Activated B cell treated with CpG ODN at 0.5 μM for 24 hours (primary cell): ENCODE results near the gene HK3. TPM values are rescaled to one million over a fixed set of nuclear protein-coding genes. Genes with fewer than 3 reads are reported as not detected.

ENCODE experiments used
- ATAC-seq: fragments of 200-7000 bp; cut with Tn5 transposase; one replicate; pipeline ENCODE4 v1.10.0; 2021; ENCODE audit warnings: low read depth, mild to moderate bottlenecking, moderate library complexity
- CTCF ChIA-PET: fragments of 350-600 bp; sonication (Branson Sonifier 250); formaldehyde crosslinking; loops from one replicate; lab custom pipeline; 2021; ENCODE audit warnings: antibody characterized with exemption; lab: Charles Lee
- POLR2A ChIA-PET: fragments of 350-600 bp; sonication (Branson Sonifier 250); formaldehyde crosslinking; loops from one replicate; lab custom pipeline; 2021; ENCODE audit warnings: antibody characterized with exemption; lab: Charles Lee
- DNase-seq: peaks from one replicate; pipeline ENCODE4 v3.0.0; 2022
- H3K27ac Mint-ChIP-seq: one replicate; pipeline ENCODE4 v1.8.0; 2020; ENCODE audit warnings: mixed read lengths
- H3K27me3 Mint-ChIP-seq: one replicate; pipeline ENCODE4 v1.8.0; 2021; ENCODE audit warnings: mixed read lengths
- H3K36me3 Mint-ChIP-seq: one replicate; pipeline ENCODE4 v1.8.0; 2021; ENCODE audit warnings: low read depth, mixed read lengths
- H3K4me1 Mint-ChIP-seq: one replicate; pipeline ENCODE4 v1.8.0; 2021; ENCODE audit warnings: mixed read lengths
- H3K4me3 Mint-ChIP-seq: one replicate; pipeline ENCODE4 v1.8.0; 2020; ENCODE audit warnings: mild to moderate bottlenecking, mixed read lengths
- H3K9me3 Mint-ChIP-seq: one replicate; pipeline ENCODE4 v1.8.0; 2020; ENCODE audit warnings: mixed read lengths
- CTCF ChIP-seq: fragments of 200-600 bp; IDR thresholded peaks from one replicate; pipeline ENCODE4 v1.8.0; 2022; ENCODE audit warnings: antibody characterized with exemption, mild to moderate bottlenecking
- intact Hi-C: fragments of 100-400 bp; cut with micrococcal nuclease; formaldehyde crosslinking; loops from one replicate; pipeline ENCODE4 v1.15.1; 2024
- total RNA-seq: library from RNA; stranded (reverse); gene quantifications from 2 replicates; pipeline ENCODE4 v1.2.3, GENCODE V29; 2022

HK3 gene
- total RNA-seq, 1 donor from 2014 or later, result 0.55 TPM

GRCh38 chr5:176868731-176869130 lies 30.4 kb downstream of the HK3 start:
- Mint-ChIP-seq H3K4me1 (peaks cover 6% of the 10 kb centered on the region), H3K27ac (no peak overlapping the region), H3K9me3 (no peaks in the 10 kb centered on the region), H3K4me3 (no peak overlapping the region), H3K36me3 (no peaks in the 10 kb centered on the region), H3K27me3 (peaks cover 22% of the 10 kb centered on the region)
- DNase-seq (no peak), ATAC-seq (no peak)
- TF ChIP-seq CTCF, result no peak
- POLR2A ChIA-PET, result no interaction called here
- intact Hi-C loops, result no loop called here
- CTCF ChIA-PET, result no interaction called here

- no peaks in the 10 kb centered on the region for H3K36me3 Mint-ChIP-seq
- no peak for TF ChIP-seq CTCF
- intact Hi-C loops, result no loop called here
- H3K27me3 Mint-ChIP-seq, result peaks cover 24% of the 10 kb centered on the region
- CTCF ChIA-PET, result no interaction called here
- H3K9me3 Mint-ChIP-seq, result no peaks in the 10 kb centered on the region
- no peak for DNase-seq
- H3K4me3 Mint-ChIP-seq, result no peak overlapping the region
- POLR2A ChIA-PET, result no interaction called here
- no peak overlapping the region for H3K27ac Mint-ChIP-seq
- no peak for ATAC-seq
- peaks cover 4% of the 10 kb centered on the region for H3K4me1 Mint-ChIP-seq
These were observed 31.0 kb downstream of the HK3 start for GRCh38 chr5:176868126-176868525.

- H3K9me3 Mint-ChIP-seq, result no peaks in the 10 kb centered on the region
- H3K36me3 Mint-ChIP-seq, result no peaks in the 10 kb centered on the region
- no peak overlapping the region for H3K4me3 Mint-ChIP-seq
- H3K27me3 Mint-ChIP-seq, result peaks cover 31% of the 10 kb centered on the region
- POLR2A ChIA-PET, result no interaction called here
- H3K27ac Mint-ChIP-seq, result no peak overlapping the region
- CTCF ChIA-PET, result no interaction called here
- TF ChIP-seq CTCF, result no peak
- DNase-seq, result no peak
- intact Hi-C loops, result no loop called here
- H3K4me1 Mint-ChIP-seq, result peaks cover 4% of the 10 kb centered on the region
- ATAC-seq, result no peak
These were observed 32.3 kb downstream of the HK3 start for GRCh38 chr5:176866707-176867310.

- Mint-ChIP-seq H3K27me3 (peaks cover 31% of the 10 kb centered on the region), H3K27ac (no peak overlapping the region), H3K9me3 (no peaks in the 10 kb centered on the region), H3K36me3 (no peaks in the 10 kb centered on the region), H3K4me3 (no peak overlapping the region), H3K4me1 (peaks cover 4% of the 10 kb centered on the region)
- no peak for TF ChIP-seq CTCF
- intact Hi-C loops, result no loop called here
- DNase-seq (no peak), ATAC-seq (no peak)
- ChIA-PET CTCF (no interaction called here), POLR2A (no interaction called here)
These were observed 33.2 kb downstream of the HK3 start for GRCh38 chr5:176865964-176866363.

- peaks cover 34% of the 10 kb centered on the region for H3K27me3 Mint-ChIP-seq
- intact Hi-C loops, result no loop called here
- TF ChIP-seq CTCF, result no peak
- H3K9me3 Mint-ChIP-seq, result no peaks in the 10 kb centered on the region
- ATAC-seq (no peak), DNase-seq (no peak)
- H3K36me3 Mint-ChIP-seq, result no peaks in the 10 kb centered on the region
- H3K4me1 Mint-ChIP-seq, result no peaks in the 10 kb centered on the region
- ChIA-PET POLR2A (no interaction called here), CTCF (no interaction called here)
- H3K4me3 Mint-ChIP-seq, result no peak overlapping the region
- no peak overlapping the region for H3K27ac Mint-ChIP-seq
These were observed 34.4 kb downstream of the HK3 start for GRCh38 chr5:176864755-176865154.
